ENCODE data around the gene UBE2L5.
A peak's percentile ranks its signal among the peaks of the same experiment; 100 is the strongest.

DNA sequence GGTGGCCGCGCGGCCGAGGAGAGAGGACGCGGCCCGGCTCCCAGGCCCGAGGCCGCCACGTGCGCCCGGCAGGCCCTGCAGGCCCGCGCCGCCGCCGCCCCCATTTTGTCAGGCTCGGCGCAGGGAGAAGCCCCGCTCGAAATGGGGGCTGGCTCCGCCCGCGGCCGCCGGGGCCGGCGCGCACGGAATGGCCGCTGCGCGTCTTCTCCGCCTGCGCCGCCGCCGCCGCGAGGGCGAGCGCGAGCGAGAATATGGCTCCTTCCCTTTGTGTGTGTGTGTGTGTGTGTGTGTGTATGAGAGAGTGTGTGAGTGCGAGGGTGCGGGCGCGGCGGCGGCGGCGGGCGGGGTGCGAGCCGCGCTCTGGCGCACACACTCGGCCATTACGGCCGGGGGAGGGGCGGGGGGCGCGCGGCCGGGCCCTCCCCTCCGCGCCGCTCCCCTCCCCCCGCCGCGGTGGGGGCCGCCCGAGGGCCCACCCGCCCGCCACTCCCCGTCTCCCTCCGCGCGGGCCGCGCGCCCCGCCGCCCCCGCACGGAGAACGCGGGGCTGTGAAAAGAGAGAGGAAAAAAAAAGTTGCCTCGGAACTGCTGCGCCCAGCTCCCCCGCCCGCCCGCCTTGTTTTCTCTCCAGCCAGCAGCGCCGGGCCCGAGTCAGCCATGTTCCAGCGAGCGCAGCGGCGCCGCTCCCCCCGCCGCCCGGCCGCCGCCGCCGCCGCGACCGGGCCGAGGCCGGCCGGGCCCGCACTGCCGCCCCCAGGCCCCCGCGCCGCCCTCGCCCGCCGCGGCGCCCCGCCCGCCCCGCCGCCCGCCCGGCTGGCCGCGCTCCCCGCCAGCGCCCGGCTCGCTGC, 42.4 kb downstream of the UBE2L5 start:
- TF ChIP-seq, protein P1, sequence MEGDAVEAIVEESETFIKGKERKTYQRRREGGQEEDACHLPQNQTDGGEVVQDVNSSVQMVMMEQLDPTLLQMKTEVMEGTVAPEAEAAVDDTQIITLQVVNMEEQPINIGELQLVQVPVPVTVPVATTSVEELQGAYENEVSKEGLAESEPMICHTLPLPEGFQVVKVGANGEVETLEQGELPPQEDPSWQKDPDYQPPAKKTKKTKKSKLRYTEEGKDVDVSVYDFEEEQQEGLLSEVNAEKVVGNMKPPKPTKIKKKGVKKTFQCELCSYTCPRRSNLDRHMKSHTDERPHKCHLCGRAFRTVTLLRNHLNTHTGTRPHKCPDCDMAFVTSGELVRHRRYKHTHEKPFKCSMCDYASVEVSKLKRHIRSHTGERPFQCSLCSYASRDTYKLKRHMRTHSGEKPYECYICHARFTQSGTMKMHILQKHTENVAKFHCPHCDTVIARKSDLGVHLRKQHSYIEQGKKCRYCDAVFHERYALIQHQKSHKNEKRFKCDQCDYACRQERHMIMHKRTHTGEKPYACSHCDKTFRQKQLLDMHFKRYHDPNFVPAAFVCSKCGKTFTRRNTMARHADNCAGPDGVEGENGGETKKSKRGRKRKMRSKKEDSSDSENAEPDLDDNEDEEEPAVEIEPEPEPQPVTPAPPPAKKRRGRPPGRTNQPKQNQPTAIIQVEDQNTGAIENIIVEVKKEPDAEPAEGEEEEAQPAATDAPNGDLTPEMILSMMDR (IDR thresholded peaks at IDR 0.05 in 4 of 5, conservative IDR thresholded peaks at IDR 0.05 in 1 of 5): peak in 1 of 5 experiments; percentile 33
- peak; percentile 69 to 82 for TF ChIP-seq POLR2A (IDR thresholded peaks at IDR 0.05)

Data from gastrocnemius medialis (tissue), 4 donors.